Activated CD4-positive, alpha-beta T cell treated with anti-CD3 and anti-CD28 coated beads, Interleukin-2, amount 10 ng/mL, durations not matched to agents 24 days and 14 days (primary cell): ENCODE measurements around the gene SZT2. TPM values are rescaled to one million over a fixed set of nuclear protein-coding genes. Genes with fewer than 3 reads are reported as not detected.
"Not testable (repeated sequence)": the region's sequence is repeated elsewhere in the genome, so short reads cannot be mapped to it uniquely, and the experiment has no call there.

Source experiments
- DNase-seq: peaks from one replicate; pipeline ENCODE4 v3.0.0; 2022
- H3K27ac Mint-ChIP-seq: one replicate; pipeline ENCODE4 v1.8.0; 2022; ENCODE audit warnings: mild to moderate bottlenecking, mixed read lengths
- H3K27me3 Mint-ChIP-seq: one replicate; pipeline ENCODE4 v1.8.0; 2022; ENCODE audit warnings: mixed read lengths
- H3K36me3 Mint-ChIP-seq: one replicate; pipeline ENCODE4 v1.8.0; 2022; ENCODE audit warnings: low read depth, mild to moderate bottlenecking, mixed read lengths
- H3K4me1 Mint-ChIP-seq: one replicate; pipeline ENCODE4 v1.8.0; 2021; ENCODE audit warnings: mixed read lengths
- H3K4me3 Mint-ChIP-seq: one replicate; pipeline ENCODE4 v1.8.0; 2022; ENCODE audit warnings: mild to moderate bottlenecking, moderate library complexity, mixed read lengths
- H3K9me3 Mint-ChIP-seq: one replicate; pipeline ENCODE4 v1.8.0; 2021; ENCODE audit warnings: mixed read lengths
- intact Hi-C: fragments of 100-400 bp; cut with micrococcal nuclease; formaldehyde crosslinking; loops from one replicate; pipeline ENCODE4 v1.15.1; 2023
- total RNA-seq: library from RNA; stranded (reverse); gene quantifications from 2 replicates; pipeline ENCODE4 v1.2.3, GENCODE V29; 2022

SZT2 gene
- total RNA-seq, 1 donor from 2014 or later = 56.2 TPM

- intact Hi-C loops = no loop called here
- H3K27me3 Mint-ChIP-seq = peaks cover 21% of the 10 kb centered on the region
- no peak overlapping the region for H3K4me3 Mint-ChIP-seq
- no peaks in the 10 kb centered on the region for H3K36me3 Mint-ChIP-seq
- no peak overlapping the region for H3K27ac Mint-ChIP-seq
- H3K9me3 Mint-ChIP-seq = peaks cover 3% of the 10 kb centered on the region
- DNase-seq = no peak
- peaks cover 10% of the 10 kb centered on the region for H3K4me1 Mint-ChIP-seq
These were observed 73.8 kb downstream of the SZT2 start for GRCh38 chr1:43463479-43463878.

GRCh38 chr1:43464681-43465504 is 75.2 kb downstream of the SZT2 start:
- no peaks in the 10 kb centered on the region for H3K36me3 Mint-ChIP-seq

GRCh38 chr1:43465505-43466067 is 75.9 kb downstream of the SZT2 start:
- Mint-ChIP-seq H3K9me3 (peaks cover 3% of the 10 kb centered on the region), H3K4me3 (no peak overlapping the region), H3K36me3 (no peaks in the 10 kb centered on the region), H3K4me1 (peaks cover 10% of the 10 kb centered on the region), H3K27ac (no peak overlapping the region), H3K27me3 (peaks cover 8% of the 10 kb centered on the region)
- DNase-seq = no peak
- intact Hi-C loops = no loop called here

More at GRCh38 chr1:43464681-43465504, 75.2 kb downstream of the SZT2 start:
- no peak overlapping the region for H3K4me3 Mint-ChIP-seq
- H3K27ac Mint-ChIP-seq = no peak overlapping the region
- intact Hi-C loops = no loop called here
- peaks cover 7% of the 10 kb centered on the region for H3K27me3 Mint-ChIP-seq
- peaks cover 10% of the 10 kb centered on the region for H3K4me1 Mint-ChIP-seq
- DNase-seq = no peak
- H3K9me3 Mint-ChIP-seq = peaks cover 3% of the 10 kb centered on the region

GRCh38 chr1:43466403-43466802 is 76.7 kb downstream of the SZT2 start:
- Mint-ChIP-seq H3K27me3 (peaks cover 6% of the 10 kb centered on the region), H3K27ac (no peak overlapping the region), H3K4me3 (no peak overlapping the region), H3K36me3 (no peaks in the 10 kb centered on the region), H3K9me3 (peaks cover 3% of the 10 kb centered on the region), H3K4me1 (peaks cover 6% of the 10 kb centered on the region)
- intact Hi-C loops = no loop called here
- no peak for DNase-seq

GRCh38 chr1:43468414-43468813 is 78.7 kb downstream of the SZT2 start:
- peaks cover 5% of the 10 kb centered on the region for H3K4me1 Mint-ChIP-seq
- peaks cover 4% of the 10 kb centered on the region for H3K27me3 Mint-ChIP-seq
- no peaks in the 10 kb centered on the region for H3K36me3 Mint-ChIP-seq
- H3K4me3 Mint-ChIP-seq = no peak overlapping the region
- no peak overlapping the region for H3K27ac Mint-ChIP-seq
- H3K9me3 Mint-ChIP-seq = no peaks in the 10 kb centered on the region
- intact Hi-C loops = no loop called here
- no peak for DNase-seq

- Mint-ChIP-seq H3K27ac (no peak overlapping the region), H3K36me3 (no peaks in the 10 kb centered on the region), H3K4me1 (peaks cover 5% of the 10 kb centered on the region), H3K4me3 (no peak overlapping the region), H3K9me3 (no peaks in the 10 kb centered on the region), H3K27me3 (peaks cover 10% of the 10 kb centered on the region)
- intact Hi-C loops = no loop called here
- DNase-seq = no peak
These were observed 80.2 kb downstream of the SZT2 start for GRCh38 chr1:43469932-43470331.

- H3K4me1 Mint-ChIP-seq = no peaks in the 10 kb centered on the region
These were observed 82.4 kb downstream of the SZT2 start for GRCh38 chr1:43472087-43472462.

GRCh38 chr1:43472463-43473151 is 82.9 kb downstream of the SZT2 start:
- intact Hi-C loops = not testable (repeated sequence)

More at GRCh38 chr1:43472087-43472462, 82.4 kb downstream of the SZT2 start:
- intact Hi-C loops = no loop called here
- Mint-ChIP-seq H3K4me3 (no peak overlapping the region), H3K27me3 (peaks cover 16% of the 10 kb centered on the region), H3K9me3 (no peaks in the 10 kb centered on the region), H3K36me3 (no peaks in the 10 kb centered on the region), H3K27ac (no peak overlapping the region)
- no peak for DNase-seq

GRCh38 chr1:43473463-43473862 is 83.8 kb downstream of the SZT2 start:
- intact Hi-C loops = no loop called here
- Mint-ChIP-seq H3K4me3 (no peak overlapping the region), H3K9me3 (no peaks in the 10 kb centered on the region), H3K36me3 (no peaks in the 10 kb centered on the region), H3K27me3 (peaks cover 21% of the 10 kb centered on the region), H3K27ac (no peak overlapping the region), H3K4me1 (no peaks in the 10 kb centered on the region)
- DNase-seq = no peak

More at GRCh38 chr1:43472463-43473151, 82.9 kb downstream of the SZT2 start:
- H3K36me3 Mint-ChIP-seq, H3K27ac Mint-ChIP-seq, H3K4me3 Mint-ChIP-seq, H3K9me3 Mint-ChIP-seq, DNase-seq, H3K4me1 Mint-ChIP-seq: not testable (repeated sequence)
- H3K27me3 Mint-ChIP-seq = peaks cover 21% of the 10 kb centered on the region

- peaks cover 29% of the 10 kb centered on the region for H3K27me3 Mint-ChIP-seq
- H3K4me1 Mint-ChIP-seq, DNase-seq, H3K27ac Mint-ChIP-seq, H3K4me3 Mint-ChIP-seq, H3K9me3 Mint-ChIP-seq, intact Hi-C loops, H3K36me3 Mint-ChIP-seq: not testable (repeated sequence)
These were observed 86.1 kb downstream of the SZT2 start for GRCh38 chr1:43475611-43476401.

- DNase-seq = no peak
- peaks cover 28% of the 10 kb centered on the region for H3K27me3 Mint-ChIP-seq
- peaks cover 6% of the 10 kb centered on the region for H3K4me1 Mint-ChIP-seq
- H3K4me3 Mint-ChIP-seq = no peak overlapping the region
- H3K9me3 Mint-ChIP-seq = no peaks in the 10 kb centered on the region
- H3K27ac Mint-ChIP-seq = no peak overlapping the region
- intact Hi-C loops = no loop called here
- no peaks in the 10 kb centered on the region for H3K36me3 Mint-ChIP-seq
These were observed 88.0 kb downstream of the SZT2 start for GRCh38 chr1:43477716-43478115.

GRCh38 chr1:43479414-43479813 is 89.7 kb downstream of the SZT2 start:
- peaks cover 26% of the 10 kb centered on the region for H3K27me3 Mint-ChIP-seq
- H3K9me3 Mint-ChIP-seq = peaks cover 3% of the 10 kb centered on the region
- no peak overlapping the region for H3K4me3 Mint-ChIP-seq
- peaks cover 6% of the 10 kb centered on the region for H3K4me1 Mint-ChIP-seq
- no peaks in the 10 kb centered on the region for H3K36me3 Mint-ChIP-seq
- DNase-seq = no peak
- H3K27ac Mint-ChIP-seq = no peak overlapping the region
- intact Hi-C loops = no loop called here

- H3K4me3 Mint-ChIP-seq = no peak overlapping the region
- peaks cover 6% of the 10 kb centered on the region for H3K4me1 Mint-ChIP-seq
- H3K36me3 Mint-ChIP-seq = no peaks in the 10 kb centered on the region
These were observed 91.8 kb downstream of the SZT2 start for GRCh38 chr1:43481491-43481890.

More at GRCh38 chr1:43481491-43481890, 91.8 kb downstream of the SZT2 start:
- H3K9me3 Mint-ChIP-seq = peaks cover 3% of the 10 kb centered on the region
- H3K27ac Mint-ChIP-seq = no peak overlapping the region
- peaks cover 23% of the 10 kb centered on the region for H3K27me3 Mint-ChIP-seq
- intact Hi-C loops = no loop called here
- no peak for DNase-seq
